GM21786 (cell line): ENCODE results near the gene TBC1D2B.

Source experiments
- ATAC-seq: cut with Tn5 transposase; IDR thresholded peaks from one replicate; pipeline ENCODE4 v1.9.1; 2021; ENCODE audit not compliant: unreplicated experiment

TBC1D2B gene

GRCh38 chr15:78037328-78037727, 40.2 kb downstream of the TBC1D2B start:
- ATAC-seq, result no peak

- no peak for ATAC-seq
Measured at GRCh38 chr15:78035861-78036476, 41.5 kb downstream of the TBC1D2B start.

- ATAC-seq, result no peak
Measured at GRCh38 chr15:78035321-78035751, 42.2 kb downstream of the TBC1D2B start.

- peak; percentile 75 for ATAC-seq
Measured at GRCh38 chr15:78034495-78035191, 42.9 kb downstream of the TBC1D2B start.

GRCh38 chr15:78033864-78034263, 43.6 kb downstream of the TBC1D2B start:
- no peak for ATAC-seq

GRCh38 chr15:78032671-78033070, 44.8 kb downstream of the TBC1D2B start:
- ATAC-seq, result no peak

- no peak for ATAC-seq
Measured at GRCh38 chr15:78024883-78025282, 52.6 kb downstream of the TBC1D2B start.

- no peak for ATAC-seq
Measured at GRCh38 chr15:78024519-78024870, 53.0 kb downstream of the TBC1D2B start.

- ATAC-seq, result no peak
Measured at GRCh38 chr15:78023865-78024518, 53.5 kb downstream of the TBC1D2B start.

- no peak for ATAC-seq
Measured at GRCh38 chr15:78023081-78023665, 54.3 kb downstream of the TBC1D2B start.

- no peak for ATAC-seq
Measured at GRCh38 chr15:78021761-78022160, 55.8 kb downstream of the TBC1D2B start.

- no peak for ATAC-seq
Measured at GRCh38 chr15:78020007-78020406, 57.5 kb downstream of the TBC1D2B start.

GRCh38 chr15:78018946-78019644, 58.4 kb downstream of the TBC1D2B start:
- ATAC-seq, result no peak

GRCh38 chr15:78018445-78018844, 59.1 kb downstream of the TBC1D2B start:
- no peak for ATAC-seq

- ATAC-seq, result no peak
Measured at GRCh38 chr15:78016860-78017259, 60.7 kb downstream of the TBC1D2B start.

- ATAC-seq, result no peak
Measured at GRCh38 chr15:78012643-78013077, 64.9 kb downstream of the TBC1D2B start.

GRCh38 chr15:78010067-78010466, 67.4 kb downstream of the TBC1D2B start:
- ATAC-seq, result no peak

- no peak for ATAC-seq
Measured at GRCh38 chr15:78007964-78008886, 69.3 kb downstream of the TBC1D2B start.

GRCh38 chr15:78007211-78007931, 70.1 kb downstream of the TBC1D2B start:
- no peak for ATAC-seq
